KG1 (cell line): Measurements from ENCODE around the gene PDIA5.

Experiments used
- DNase-seq: peaks from one replicate; lab custom pipeline; 2025; lab: John Stamatoyannopoulos, UW

PDIA5 gene

GRCh38 chr3:123119388-123119787, 52.6 kb downstream of the PDIA5 start:
- DNase-seq, result no peak

GRCh38 chr3:123119802-123120201, 53.0 kb downstream of the PDIA5 start:
- DNase-seq, result no peak

GRCh38 chr3:123120573-123120972, 53.7 kb downstream of the PDIA5 start:
- DNase-seq, result no peak

GRCh38 chr3:123122057-123122456, 55.2 kb downstream of the PDIA5 start:
- no peak for DNase-seq

DNA sequence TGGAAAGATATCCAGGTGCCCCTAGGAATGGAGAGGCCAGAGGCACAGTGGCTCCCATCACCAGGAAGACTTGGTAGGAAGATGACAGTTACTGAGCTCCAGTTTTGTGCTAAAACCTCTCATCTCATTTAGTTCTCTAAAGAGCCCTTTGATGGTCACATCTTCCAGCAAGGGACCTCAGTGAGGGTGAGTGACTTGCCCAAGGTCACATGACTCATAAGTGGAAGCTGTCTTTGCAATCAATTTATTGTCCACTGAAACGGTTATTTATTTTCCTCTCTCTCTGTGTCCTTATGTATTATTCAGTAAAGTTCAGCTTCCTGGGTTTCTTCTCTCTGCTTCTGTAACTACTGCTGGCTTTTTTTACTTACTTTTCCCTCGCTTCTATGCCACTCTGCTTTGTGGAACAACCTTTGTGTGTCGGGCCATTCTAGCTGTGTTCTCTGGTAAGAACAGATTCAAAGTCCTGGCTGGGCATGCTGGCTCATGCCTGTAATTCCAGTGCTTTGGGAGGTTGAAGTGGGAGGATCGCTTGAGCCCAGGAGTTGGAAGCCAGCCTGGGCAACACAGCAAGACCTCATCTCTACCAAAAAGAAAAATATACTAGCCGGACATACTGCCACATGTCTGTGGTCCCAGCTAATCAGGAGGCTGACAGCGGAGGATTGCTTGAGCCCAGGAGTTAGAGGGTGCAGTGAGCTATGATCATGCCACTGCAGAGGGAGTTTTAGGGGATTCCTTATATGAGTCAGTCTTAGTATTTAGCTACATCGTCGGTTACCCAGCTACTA, 55.9 kb downstream of the PDIA5 start:
- no peak for DNase-seq

DNA sequence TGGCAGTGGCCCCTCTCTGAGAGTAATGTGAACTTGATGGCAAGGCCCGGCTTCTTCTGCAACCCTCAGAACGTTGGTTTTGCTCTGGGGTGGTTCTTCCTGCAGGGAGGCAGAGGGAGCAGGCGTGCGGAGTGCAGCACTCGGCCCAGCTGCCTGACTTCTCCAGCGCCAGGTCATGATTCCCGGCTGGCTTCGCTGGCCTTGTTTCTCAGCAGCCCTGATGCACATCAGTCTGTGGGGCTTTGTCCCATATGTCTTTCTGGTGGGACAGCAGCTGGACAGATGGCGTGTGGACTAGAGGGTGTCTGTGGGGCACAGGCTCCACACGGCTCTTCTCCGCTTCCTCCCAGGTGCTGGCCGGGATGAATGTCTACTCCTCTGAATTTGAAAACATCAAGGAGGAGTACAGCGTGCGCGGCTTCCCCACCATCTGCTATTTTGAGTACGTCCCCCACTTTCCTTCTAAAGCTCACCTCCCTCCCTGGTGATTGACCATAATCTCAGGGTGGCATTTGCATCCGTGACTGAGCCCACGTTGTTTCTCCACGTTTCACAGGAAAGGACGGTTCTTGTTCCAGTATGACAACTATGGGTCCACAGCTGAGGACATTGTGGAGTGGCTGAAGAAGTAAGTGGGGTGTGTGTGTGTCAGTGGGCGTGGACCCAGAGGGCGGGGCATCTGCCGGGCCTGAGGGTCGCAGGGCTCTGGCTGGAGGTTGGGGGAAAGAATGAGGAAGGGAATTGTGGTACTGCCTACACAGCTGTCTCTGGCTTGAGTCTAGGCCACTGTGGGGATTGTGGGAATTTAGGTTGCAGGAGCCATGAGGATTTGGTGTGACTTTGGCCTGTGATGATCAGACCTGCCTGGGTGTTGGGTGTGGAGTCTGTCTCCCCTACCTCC, 57.1 kb downstream of the PDIA5 start:
- DNase-seq, result no peak

DNA sequence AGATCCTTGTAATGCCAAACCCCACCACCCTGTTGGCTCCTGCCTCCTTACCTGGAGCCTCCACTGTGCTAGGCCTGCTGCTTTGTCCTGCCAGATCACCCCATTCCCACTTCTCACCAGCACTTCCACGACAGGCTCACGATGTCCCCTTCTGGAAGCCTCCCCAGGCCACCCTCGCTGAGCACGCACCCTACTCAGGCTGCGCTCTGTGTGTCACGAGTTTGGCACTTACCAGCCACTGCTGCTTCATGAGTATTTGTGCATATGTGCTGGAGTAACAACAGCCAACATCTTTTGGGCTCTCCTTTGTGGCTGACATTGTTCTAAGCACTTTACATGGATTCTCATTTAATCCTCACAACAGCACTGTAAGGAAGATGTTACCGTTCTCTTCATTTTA, 58.1 kb downstream of the PDIA5 start:
- no peak for DNase-seq

DNA sequence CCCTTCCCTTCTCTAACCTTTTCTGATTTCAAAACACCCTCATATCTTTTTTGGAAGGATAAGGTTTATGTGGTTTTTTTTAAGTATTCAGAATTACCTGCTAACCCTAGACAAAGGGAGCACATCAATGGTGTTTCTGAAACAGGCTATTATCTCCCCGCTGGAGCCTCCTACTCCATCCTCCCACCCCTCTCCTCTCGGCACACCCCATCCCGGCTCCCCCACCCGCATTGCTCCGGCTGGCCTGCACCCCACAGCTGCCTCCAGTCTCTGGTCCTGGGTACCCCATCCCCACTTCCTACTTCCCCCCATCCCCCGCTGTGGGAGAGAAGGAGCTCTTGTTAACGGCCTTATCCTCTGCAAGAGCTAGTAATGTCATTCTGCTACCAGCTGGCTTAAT, 59.2 kb downstream of the PDIA5 start:
- DNase-seq, result no peak

DNA sequence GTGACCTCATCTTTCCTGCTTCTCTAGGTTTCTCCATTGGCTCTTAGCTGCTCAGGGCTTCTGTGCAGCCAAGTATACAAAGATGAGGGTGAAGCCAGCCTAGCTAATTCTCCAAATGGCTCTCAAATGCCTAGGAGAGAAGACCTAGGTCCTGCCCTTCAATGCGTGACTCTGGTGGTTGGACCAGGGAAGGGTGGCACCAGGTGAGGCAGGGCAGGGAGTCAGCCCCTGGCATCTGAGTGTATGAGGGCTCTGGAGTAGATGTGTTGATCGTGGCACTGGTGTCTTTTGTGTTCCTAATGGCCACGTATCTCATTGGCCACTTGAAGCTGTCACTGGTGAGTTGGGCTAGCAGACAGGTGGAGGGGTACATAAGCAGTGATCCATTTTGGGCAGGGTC, 59.8 kb downstream of the PDIA5 start:
- DNase-seq, result no peak

DNA sequence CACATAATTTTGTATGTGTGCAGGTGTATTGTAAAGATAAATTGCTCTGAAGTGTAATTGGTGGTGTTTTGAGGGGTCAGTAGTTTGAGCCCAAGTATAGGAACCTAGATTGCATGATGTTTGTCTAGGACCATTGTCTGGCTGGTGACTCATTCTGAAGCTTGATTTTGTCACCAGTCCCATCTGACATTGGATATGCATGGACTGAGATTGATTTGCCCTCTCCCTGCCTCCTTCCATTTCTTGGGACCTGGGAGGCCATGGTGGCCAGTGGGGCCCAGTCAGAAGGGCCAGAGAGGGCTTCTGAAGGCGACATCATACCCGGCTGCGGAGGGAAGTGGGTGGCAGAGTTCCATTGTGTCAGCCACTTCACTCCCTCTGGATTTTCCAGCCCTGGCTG, 62.3 kb downstream of the PDIA5 start:
- no peak for DNase-seq

GRCh38 chr3:123129532-123129931, 62.7 kb downstream of the PDIA5 start:
- DNase-seq, result no peak

GRCh38 chr3:123130079-123130750, 63.4 kb downstream of the PDIA5 start:
- no peak for DNase-seq

- no peak for DNase-seq
Measured at GRCh38 chr3:123134671-123135070, 67.8 kb downstream of the PDIA5 start.

- DNase-seq, result no peak
Measured at GRCh38 chr3:123137001-123137400, 70.2 kb downstream of the PDIA5 start.

DNA sequence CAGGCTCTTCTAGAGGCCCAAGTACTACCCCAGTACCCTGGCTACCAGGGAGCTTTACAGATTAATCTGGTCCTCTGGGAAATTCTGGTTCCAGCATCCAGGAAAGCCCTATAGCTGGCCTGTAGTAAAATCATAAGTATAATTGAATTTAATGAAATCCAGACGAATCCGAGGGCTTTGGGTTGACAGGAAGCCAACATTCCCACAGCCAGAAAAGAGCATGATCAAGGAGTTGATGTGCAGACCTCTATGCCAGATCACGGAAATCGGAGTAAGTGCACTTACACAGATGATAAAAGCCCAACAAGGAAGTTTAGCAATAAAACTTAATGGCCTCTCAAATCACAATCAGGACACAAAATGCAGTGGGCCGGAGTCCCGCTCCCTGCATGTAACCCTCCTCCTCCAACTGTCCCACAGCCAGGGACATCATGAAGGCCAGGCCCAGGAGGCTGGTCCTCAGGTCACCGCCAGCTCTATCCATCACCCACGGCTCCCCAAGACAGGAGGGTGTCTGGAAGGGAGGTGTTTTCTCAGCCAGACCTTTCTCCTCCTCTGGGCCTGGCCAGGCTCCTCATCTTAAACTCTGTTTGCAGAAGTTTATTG, 72.1 kb downstream of the PDIA5 start:
- no peak for DNase-seq

GRCh38 chr3:123139522-123139921, 72.7 kb downstream of the PDIA5 start:
- no peak for DNase-seq

DNA sequence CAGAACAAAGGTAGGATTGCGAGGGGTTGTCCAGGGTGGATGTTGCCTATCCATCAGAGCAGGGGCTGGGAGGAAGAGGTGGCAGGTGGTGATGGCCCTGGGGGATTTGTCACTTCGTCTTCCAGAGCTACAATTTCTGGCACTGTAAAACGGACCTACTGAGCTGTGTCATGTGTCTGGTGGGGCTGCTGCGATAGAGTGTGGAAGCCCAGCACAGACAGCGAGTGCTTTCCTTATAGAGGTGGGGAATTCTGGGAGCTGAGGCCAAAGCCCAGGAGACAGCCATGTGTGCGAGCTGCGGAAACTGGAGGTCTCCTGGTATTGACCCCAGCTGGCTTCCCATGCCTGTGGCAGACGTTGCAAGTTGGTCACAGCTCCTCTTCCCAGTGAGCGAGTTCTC, 73.7 kb downstream of the PDIA5 start:
- DNase-seq, result no peak

DNA sequence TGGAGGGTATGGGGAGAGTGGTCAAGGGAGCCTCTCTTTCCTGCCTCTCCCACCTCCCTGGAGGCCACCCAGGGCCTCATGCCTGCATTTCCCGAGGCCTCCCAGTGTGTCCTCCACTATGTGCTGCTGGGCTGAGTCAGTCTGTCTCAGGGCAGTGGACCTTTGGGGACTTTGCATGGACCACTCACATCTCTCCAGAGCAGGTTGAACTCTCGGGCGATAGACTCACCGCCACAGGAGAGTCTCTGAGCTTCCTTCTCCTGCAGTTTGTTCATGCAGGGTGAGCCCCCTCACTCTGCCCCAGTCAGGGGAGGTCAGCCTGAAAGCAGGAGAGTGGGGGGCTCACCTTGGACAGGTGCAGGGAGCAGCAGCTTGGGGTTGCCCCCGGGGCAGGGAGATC, 74.5 kb downstream of the PDIA5 start:
- DNase-seq, result no peak

DNA sequence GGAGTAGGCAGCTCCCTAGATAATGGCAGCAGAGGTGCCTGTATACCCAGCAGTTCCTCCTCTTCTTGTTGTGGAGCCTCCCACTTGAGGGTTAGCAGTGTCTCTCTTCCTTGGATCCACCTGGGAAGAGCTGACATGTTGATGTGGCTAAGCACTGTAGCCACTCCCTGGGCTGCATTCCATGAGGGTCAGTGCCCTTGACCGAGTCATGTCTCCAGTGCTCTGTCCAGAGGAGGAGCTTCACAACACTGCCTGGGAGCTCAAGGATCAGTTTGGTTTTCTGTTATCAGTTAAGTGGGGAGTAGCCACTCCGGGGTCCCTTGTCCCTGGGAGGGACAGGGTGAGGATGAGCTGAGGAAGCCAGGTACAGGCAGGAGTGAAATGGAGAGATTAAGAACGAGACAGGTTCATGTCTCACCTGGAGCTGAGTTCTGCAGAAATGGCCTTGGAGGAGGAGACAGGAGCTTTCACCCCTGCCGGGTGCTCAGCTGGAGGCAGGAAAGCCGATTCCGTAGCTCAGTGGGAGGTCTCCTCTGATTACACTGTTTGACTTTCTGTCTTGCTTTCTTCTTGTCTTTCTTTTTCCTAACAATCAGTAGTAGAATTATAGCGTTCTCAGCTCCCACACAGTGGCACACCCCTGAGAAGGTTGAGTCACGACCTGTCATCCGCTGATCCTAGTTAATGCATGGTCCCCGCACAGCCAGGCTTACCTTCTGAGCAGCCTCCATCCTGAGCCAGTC, 77.0 kb downstream of the PDIA5 start:
- DNase-seq, result no peak

DNA sequence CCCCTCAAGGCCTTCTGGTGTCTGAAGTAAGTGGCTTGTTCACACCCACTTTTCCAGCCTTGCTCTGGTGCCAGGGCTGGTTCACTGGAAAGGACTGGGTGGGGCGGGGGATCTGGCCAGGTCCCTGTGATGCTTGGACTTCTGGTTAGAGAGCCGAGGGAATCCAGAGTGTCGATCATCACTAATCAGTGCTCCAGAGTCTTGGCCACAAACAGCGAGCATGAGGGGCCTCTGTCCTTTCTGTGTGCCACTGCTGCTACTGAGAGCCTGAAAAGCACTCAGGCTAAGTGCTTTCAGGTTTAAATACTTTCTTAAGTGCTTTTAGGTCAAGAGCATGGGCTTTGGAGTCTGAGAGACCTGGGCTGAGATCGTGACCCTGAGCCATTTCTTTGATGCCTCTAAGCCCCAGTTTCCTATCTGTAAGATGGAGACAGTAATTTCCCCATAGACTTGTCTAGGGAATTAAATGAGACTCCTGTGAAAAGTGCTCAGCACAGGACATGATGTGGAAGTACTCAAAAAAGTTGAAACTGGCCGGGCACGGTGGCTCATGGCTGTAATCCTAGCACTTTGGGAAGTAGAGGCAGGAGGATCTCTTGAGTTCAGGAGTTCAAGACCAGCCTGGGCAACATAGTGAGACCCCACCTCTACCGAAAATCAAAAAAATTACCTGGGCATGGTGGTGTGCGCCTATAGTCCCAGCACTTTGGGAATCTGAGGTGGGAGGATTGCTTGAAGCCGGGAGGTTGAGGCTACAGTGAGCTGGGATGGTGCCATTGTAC, 81.1 kb downstream of the PDIA5 start:
- no peak for DNase-seq

DNA sequence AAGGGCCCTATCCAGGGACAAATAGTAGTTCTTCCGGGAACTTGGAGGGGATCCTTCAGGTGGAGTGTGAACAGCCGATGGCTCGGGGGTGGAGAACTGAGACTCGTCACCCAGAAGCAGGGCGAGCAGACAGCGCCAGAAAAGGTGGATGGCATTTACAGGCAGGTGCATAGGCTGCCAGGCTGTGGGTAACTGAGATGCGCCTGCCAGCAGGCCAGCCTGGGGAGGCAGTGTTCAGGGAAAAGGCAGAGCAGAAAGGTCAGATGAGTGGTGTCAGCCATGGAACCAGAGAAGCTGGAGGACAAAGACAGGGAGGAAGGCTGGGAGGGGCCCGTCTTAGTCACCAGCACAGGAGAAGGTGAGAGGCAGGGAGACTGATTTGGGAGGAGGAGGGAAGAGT, 81.9 kb downstream of the PDIA5 start:
- DNase-seq, result no peak
